Erythroblast (primary cell): ENCODE data around the gene CAP1.

Experiments used
- DNase-seq, 2 experiments: peaks; one replicate each; lab custom pipeline; 2025; lab: John Stamatoyannopoulos, UW
- GATA1 ChIP-seq: IDR thresholded peaks from 2 replicates; pipeline ENCODE4 v1.6.1; 2011; ENCODE audit warnings: low read depth, mild to moderate bottlenecking, control low read depth, low read length, moderate library complexity
- POLR2A ChIP-seq: IDR thresholded peaks from 2 replicates; pipeline ENCODE4 v1.6.1; 2011; ENCODE audit warnings: mild to moderate bottlenecking, low read length

The CAP1 gene

GRCh38 chr1:40090652-40091355 is 50.3 kb downstream of the CAP1 start:
- TF ChIP-seq POLR2A (no peak), GATA1 (no peak)
- DNase-seq = no peak

- TF ChIP-seq POLR2A (no peak), GATA1 (no peak)
- no peak for DNase-seq
These were observed 51.7 kb downstream of the CAP1 start for GRCh38 chr1:40092241-40092640.

- no peak for DNase-seq
- TF ChIP-seq GATA1 (no peak), POLR2A (no peak)
These were observed 52.4 kb downstream of the CAP1 start for GRCh38 chr1:40092706-40093639.

- no peak for DNase-seq
- TF ChIP-seq GATA1 (no peak), POLR2A (no peak)
These were observed 54.1 kb downstream of the CAP1 start for GRCh38 chr1:40094466-40095110.

- DNase-seq = no peak
- TF ChIP-seq GATA1 (no peak), POLR2A (no peak)
These were observed 55.3 kb downstream of the CAP1 start for GRCh38 chr1:40095806-40096205.

DNA sequence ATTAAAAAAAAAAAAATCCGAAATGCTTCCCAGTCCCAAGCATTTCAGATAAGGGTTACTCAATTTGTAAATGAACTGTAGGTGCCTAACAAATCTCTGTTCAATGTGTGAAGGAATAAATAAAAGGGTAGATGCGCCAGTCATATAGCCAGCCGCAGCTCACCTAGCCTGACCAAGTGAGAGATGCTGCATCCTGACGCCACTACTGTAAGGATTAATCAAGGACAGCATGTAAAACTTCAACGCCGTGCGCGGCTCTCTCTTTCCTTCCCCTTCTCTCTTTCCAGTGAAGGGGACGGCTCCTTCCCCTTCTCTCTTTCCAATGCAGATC is 56.1 kb downstream of the CAP1 start:
- no peak for DNase-seq

GRCh38 chr1:40096977-40097782 is 56.7 kb downstream of the CAP1 start, which contains the start of gene PPT1:
Gene PPT1 (minus strand): TSS chr1:40097252. CDS start chr1:40097238, 14 bp downstream.
- DNase-seq = peak; percentile 83 to 86
- TF ChIP-seq POLR2A = peak; percentile 65
- no peak for TF ChIP-seq GATA1

More for the DNA sequence above, 56.1 kb downstream of the CAP1 start:
- TF ChIP-seq GATA1 (no peak), POLR2A (no peak)

DNA sequence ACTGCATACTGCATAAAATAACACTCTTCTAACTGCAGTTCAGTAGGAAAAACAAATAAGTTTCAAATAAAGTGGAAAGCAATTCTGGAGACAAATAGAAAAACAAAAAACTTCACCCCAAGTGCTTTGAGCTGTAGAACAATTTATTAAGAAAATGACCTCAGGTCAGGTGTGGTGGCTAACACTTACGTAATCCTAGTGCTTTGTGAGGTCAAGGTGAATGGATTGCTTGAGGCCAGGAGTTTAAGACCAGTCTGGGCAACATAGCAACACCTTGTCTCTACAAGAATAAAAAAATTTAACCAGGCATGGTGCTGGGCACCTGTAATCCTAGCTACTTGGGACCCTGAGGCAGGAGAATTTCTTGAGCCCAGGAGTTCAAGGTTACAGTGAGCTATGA is 61.5 kb downstream of the CAP1 start:
- no peak for DNase-seq
- TF ChIP-seq GATA1 (no peak), POLR2A (no peak)

GRCh38 chr1:40102896-40103295 is 62.4 kb downstream of the CAP1 start:
- no peak for DNase-seq
- TF ChIP-seq GATA1 (no peak), POLR2A (no peak)

GRCh38 chr1:40105028-40105427 is 64.5 kb downstream of the CAP1 start:
- no peak for DNase-seq
- TF ChIP-seq GATA1 = no peak

DNA sequence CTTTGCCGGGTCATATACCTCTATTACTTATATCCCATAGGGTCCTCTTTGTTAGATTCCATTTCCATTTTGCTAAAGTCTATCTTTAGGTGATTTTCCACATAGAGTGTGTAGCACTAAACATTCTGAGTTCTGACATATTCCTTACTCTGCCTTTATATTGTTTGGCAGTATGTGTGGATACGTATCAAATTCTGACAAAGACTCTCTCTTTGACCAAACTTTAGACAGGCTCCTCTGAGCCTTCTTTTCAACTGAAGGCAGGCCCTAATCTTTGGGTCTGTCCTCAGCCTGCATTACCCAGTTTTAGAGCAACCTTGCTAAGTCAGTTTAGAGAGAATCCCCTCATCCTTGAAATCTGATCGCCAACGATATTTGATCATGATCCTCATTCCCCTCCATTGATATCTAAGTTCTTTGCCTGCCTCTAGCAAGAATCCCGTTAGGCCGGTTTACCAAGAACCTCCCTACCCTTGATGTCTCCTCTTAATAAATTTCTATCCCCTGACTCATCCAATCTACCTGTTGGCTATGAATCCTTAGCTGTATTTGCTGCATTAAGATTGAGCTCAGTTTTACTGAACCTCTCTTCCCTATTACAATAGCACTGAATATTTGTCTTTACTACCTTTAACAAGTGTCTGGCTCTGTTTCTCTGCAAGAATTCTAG is 66.9 kb downstream of the CAP1 start:
- TF ChIP-seq POLR2A (no peak), GATA1 (no peak)
- DNase-seq = no peak

DNA sequence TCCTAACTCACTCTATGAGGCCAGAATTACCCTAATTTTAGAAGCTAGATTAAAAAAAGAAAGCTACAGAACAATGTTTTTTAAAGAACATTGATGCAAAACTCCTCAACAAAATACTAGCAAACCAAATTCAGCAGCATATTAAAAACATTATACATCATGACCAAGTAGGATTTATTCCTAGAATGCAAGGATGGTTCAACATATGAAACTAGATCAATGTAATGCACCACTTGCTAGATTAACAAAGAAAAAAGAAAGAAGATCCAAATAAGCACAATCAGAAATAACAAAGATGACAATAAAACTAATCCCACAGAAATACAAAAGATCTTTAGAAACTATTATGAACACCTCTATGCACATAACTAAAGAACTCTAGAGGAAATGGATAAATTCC is 69.9 kb downstream of the CAP1 start:
- no peak for TF ChIP-seq GATA1
- no peak for TF ChIP-seq POLR2A
- DNase-seq = no peak

DNA sequence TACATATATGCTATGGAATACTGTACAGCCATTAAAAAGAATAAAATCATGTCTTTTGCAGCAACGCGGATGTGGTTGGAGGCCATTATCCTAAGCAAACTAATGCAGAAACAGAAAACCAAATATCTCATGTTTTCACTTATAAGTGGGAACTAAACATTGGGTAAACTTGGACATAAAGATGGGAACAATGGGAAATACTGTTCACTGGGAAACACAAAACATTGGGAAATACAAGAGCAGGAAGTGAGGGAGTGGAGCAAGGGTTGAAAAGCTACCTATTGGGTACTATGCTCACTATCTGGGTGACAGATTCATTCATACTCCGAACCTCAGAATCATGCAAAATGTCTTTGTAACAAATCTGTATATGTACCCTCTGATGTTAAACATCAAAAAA is 73.9 kb downstream of the CAP1 start:
- DNase-seq = no peak

More for the DNA sequence above, 73.9 kb downstream of the CAP1 start:
- TF ChIP-seq GATA1 (no peak), POLR2A (no peak)
